GM21717 (cell line): ENCODE measurements around the gene FAM217A.
"Not testable (repeated sequence)": the region's sequence is repeated elsewhere in the genome, so short reads cannot be mapped to it uniquely, and the experiment has no call there.

ENCODE experiments used
- ATAC-seq: cut with Tn5 transposase; IDR thresholded peaks from one replicate; pipeline ENCODE4 v1.9.1; 2021; ENCODE audit warnings: mild to moderate bottlenecking, moderate library complexity; ENCODE audit not compliant: unreplicated experiment

Gene FAM217A

GRCh38 chr6:4078691-4079471, at the start of gene FAM217A:
FAM217A (minus strand) TSS chr6:4079137; CDS start chr6:4077414, 1,723 bp downstream.
- no peak for ATAC-seq

GRCh38 chr6:4128072-4128471, 49.1 kb upstream of the FAM217A start:
- ATAC-seq, result no peak

DNA sequence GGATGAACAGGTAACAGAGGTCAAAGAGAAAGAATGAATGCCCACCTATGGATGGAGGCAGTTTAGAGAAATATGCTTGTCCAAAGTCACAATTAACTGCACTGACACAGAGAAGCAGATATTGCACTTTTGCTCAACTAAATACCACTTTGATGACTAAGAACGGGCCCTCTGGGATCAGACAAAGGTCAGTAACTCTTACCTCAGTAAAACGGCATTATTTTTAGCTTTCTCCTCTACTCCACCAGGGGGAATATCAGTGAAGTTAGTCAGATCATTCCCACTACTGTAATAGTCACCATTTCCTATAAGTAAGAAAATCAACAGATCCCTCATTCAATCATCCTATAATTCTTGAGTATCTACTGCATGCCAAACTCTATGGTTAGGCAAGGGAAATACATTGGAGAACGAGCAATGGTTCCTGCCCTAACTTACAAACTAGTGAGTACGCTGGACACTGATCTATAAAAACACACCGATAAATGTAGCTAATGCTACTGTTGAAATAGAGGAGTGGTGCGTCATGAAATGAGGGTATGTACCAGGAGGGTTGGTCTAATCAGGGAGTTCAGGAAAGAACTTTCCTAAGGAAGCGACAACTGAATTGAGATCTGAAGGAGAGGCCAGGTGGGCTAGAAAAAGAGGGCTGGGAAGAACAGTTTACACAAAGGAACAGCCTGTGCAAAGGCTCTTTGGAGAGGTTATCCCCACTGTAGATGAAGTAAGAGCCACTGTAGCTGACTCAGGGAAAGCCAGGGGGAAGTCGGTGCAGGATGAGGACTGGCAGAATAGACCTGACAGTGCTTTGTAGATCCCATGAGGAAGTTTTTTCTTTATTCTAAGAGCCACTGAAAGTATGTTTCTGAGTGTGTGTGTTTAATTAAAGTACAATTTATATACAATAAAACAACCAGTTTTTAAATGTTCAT, 47.3 kb upstream of the FAM217A start:
- ATAC-seq, result no peak

- no peak for ATAC-seq
These were observed 46.6 kb upstream of the FAM217A start for GRCh38 chr6:4125500-4125899.

- ATAC-seq, result no peak
These were observed 45.4 kb upstream of the FAM217A start for GRCh38 chr6:4124351-4124750.

- ATAC-seq, result no peak
These were observed 36.8 kb upstream of the FAM217A start for GRCh38 chr6:4115741-4116140.

DNA sequence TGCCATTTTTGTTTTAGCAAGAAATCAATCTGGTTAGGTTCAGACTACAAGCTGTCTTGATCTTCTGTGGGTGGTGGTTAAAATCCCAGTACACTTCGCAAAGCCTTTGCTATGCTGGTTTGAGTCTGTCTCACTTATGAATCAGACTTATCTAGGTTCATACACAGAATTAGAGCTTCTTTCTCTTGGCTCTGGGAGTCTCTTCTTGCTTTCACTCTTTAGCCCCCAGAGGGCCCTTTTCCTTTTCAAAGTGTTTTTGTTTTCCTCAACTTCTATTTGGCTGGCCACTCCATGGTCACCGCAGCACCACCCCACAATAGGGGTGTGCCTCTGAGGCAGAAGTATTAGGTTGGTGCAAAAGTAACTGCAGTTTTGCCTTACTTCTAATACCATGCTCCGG, 35.2 kb upstream of the FAM217A start:
- no peak for ATAC-seq

GRCh38 chr6:4113649-4114048, 34.7 kb upstream of the FAM217A start:
- ATAC-seq, result no peak

GRCh38 chr6:4112366-4112765, 33.4 kb upstream of the FAM217A start:
- no peak for ATAC-seq

GRCh38 chr6:4109363-4109815, 30.5 kb upstream of the FAM217A start:
- not testable (repeated sequence) for ATAC-seq

DNA sequence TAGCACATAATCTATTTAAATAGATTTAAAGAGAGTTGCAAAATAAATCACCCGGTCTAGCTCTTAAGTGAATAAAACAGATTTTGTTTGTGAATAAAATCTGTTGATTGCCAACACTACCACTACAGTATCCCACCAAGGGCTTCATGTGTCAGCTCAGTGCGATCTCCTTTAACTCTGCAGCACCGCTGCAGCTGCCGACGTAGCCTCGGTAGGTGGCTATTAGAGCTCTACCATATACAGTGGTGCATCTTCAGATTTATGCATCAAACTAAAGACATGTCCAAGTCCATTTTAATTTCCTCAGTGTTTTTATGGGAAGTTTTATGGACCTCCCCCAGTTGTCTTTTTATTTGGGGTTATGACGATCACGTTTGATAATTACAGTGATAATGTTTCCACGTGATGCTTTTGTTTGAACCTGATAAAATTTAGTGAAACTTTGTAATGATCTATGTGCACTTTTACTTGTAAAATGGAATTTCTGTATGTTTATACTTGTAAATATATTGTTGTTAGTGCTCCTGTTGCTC, 29.7 kb upstream of the FAM217A start:
- no peak for ATAC-seq

DNA sequence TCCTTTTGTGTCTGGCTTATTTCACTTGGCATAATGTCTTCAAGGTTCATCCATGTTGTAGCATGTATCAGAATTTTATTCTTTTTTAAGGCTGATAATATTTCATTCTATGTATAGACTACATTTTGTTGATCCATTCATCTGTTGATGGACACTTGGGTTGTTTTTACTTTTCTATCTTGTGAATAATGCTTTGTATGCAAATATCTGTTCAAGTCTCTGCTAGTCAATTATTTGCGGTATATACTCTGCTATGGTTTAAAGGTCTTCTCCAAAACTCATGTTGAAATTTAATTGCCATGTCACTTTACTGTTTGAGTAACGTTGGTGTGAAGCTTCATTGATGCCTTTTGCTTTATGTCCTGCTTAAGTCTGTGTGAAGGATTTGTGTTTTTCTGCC, 28.9 kb upstream of the FAM217A start:
- ATAC-seq, result no peak

- no peak for ATAC-seq
These were observed 27.1 kb upstream of the FAM217A start for GRCh38 chr6:4105980-4106536.

- ATAC-seq, result no peak
These were observed 25.0 kb upstream of the FAM217A start for GRCh38 chr6:4103929-4104328.

- ATAC-seq, result no peak
These were observed 23.8 kb upstream of the FAM217A start for GRCh38 chr6:4102687-4103244.

DNA sequence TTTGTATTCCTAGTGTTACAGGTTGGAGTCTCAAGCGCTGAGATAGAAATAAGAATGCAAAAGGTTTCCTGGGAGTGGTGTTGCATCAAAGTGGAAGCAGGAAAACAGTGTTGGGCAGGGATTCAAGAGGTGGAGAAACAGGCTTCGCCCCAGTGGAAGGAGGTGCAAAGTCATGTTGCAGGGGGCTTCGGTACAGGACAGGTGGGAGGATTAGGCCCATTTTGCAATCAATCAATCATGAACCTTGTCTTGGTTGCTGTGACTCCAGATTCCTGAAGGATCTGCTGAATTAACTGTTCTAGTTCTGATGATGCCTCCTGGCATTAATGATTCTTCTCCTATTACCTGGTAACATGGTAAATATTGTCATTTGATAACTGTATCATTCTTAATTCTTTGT, 22.4 kb upstream of the FAM217A start:
- no peak for ATAC-seq

DNA sequence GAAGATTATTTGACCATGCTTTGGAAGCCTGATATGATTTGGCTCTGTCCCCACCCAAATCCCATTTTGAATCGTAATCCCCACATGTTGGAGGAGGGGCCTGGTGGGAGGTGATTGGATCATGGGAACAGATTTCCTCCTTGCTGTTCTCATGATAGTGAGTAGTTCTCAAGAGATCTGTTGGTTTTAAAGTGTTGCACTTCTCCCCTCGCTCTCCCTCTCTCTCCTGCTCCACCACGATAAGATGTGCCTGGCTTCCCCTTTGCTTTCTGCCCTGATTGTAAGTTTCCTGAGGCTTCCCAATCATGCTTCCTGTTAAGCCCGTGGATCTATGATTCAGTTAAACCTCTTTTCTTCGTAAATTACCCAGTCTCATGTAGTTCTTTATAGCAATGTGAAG, 21.7 kb upstream of the FAM217A start:
- ATAC-seq, result no peak

GRCh38 chr6:4093288-4093687, 14.4 kb upstream of the FAM217A start:
- no peak for ATAC-seq

DNA sequence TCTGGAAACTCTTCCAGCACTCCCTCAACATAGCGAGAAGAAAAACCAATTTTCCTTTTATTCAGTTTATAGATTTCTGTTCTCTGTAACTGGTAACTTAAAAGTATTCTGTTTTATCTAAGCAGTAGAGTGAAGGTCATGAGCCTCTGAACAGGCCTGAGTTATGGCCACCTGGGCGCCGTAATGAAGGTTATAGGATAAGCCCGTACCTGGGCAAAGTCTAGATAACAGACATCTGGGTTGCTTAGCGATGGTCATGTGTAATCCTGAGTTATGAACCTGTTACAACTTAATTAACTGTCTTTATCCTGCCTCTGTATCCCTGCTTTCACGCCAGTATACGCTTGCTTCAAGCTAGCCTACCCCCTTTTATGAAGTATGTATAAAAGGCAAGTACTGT, 13.0 kb upstream of the FAM217A start:
- no peak for ATAC-seq

- not testable (repeated sequence) for ATAC-seq
These were observed 11.1 kb upstream of the FAM217A start for GRCh38 chr6:4090043-4090442.

DNA sequence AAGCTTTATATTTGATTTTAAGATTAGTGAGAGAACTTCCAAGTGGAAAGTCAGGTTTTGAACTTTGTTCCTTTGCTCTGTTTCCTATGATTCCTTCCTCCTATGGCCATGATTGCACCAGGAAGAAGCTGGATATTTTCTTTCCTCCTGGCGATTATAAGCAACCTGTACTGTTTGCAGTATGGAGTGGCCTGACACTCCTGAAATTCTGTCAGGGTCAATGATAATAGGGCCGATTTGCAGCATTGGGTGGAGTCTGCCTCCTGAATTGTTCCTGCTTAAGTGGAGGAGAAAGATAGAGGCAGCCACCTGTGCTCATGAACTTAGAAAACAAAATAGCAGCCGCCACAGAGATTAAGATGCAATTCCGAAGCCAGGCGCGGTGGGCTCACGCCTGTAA, 9.8 kb upstream of the FAM217A start:
- no peak for ATAC-seq
